GM18526 (cell line): Measurements from ENCODE around the gene PKLR.

Experiments used
- POLR2A ChIP-seq: IDR thresholded peaks from 3 replicates; pipeline ENCODE4 v1.6.1; 2011; ENCODE audit not compliant: insufficient read length; ENCODE audit errors: extremely low read depth

The PKLR gene

DNA sequence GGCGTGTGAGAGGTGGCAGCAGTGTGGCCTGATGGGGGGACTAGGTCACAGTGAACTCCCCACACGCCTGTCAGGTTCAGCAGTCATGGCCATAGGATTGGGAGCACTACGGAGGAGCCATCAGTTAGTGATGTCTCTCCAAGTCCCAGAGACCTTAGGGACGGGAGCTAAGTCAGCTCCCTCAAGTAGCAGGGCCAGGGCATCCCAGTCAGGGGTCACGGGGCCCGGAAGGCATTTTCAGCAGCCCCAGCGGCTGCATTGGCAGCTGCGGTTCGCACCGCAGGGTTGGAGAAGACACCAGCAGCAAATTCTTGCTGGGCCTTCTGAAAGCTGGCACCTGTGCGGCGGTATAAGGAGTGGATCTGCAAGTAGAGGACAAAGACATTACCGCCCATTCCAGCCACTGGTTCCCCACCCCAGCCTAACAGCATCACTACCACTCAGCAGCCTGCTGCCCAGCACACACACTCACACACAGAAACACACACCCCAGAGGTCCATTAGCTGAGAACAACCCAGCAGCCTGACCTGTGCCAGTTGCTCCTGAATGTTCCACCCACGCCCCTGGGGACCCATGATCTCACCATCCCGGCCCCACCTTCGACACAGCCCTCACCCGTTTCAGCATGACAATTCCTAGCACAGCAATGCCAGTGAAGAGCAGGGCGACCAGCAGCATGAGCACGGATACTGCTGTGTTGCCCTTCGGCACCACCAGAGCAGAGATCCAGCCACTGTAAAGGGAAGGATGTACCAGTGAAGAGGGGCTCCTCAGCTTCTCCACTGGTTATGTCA lies 45.0 kb downstream of the PKLR start:
- no peak for TF ChIP-seq POLR2A

DNA sequence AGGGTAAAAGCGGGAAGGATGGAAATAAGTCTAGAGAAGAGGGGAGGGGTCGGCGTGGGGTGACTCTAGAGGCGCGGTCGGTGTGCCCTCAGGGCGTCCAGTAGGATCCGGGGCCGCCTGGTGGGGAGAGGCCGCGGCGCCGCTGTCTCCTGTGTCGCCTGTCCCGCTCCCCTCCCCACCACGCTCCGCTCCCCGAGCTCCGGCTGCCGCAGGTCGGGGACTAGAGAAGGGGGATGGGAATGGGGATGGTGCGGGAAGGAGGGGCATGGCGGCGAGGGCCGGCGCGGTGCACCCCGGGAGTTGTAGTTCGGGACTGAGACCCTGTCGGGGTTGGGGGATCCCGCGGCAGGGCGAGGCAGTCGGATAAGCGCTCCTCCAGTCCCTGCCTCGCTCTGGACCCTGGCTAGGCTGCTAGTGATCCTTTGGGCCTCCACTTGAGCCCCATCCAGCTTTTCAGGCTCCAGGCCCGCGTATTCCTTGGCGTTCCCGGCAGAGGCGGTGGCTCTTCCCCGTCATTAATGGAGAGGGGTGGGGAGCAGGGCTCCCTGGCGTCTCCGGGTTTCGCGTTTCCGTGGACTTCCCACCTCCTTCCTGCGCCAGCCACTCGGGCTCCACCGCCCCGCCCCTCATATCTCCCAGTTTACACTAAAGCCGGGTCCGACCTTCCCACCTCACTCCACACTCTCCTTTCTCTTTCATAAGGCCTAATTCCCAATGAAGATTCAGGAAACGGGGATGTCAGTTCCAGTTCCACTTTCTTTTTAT lies 45.8 kb downstream of the PKLR start, which contains the start of gene ENTREP3:
TSS of gene ENTREP3 (minus strand) at position 241 of the 765 bp plus-strand sequence. CDS start 606 bp downstream, outside the sequence.
- peak; percentile 50 for TF ChIP-seq POLR2A

DNA sequence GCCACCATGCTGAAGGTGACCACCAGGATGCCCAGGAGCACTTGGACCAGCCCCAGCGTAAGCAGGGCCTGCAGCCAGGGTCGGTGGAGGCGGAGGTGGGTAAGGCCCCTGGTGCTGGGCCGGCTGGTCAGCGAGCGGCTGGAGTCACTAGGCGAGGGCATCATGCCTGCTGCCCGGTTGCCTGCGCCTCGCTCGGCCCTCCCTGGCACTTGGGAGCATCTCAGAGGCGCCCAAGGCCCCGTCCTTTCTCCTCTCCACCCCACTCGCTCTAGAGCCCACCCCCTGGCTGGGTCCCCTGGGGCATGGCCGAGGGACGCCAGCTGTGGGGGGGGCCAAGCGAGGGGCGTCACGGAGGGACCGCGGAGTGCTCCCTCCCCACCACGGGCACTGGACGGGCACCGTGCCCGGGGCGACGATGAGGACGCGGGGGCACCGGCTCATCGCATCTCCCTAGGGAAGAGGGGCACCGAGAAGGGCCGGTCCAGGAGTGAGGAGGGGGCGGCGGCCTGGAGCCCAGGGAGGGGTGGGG lies 46.5 kb downstream of the PKLR start:
- no peak for TF ChIP-seq POLR2A

DNA sequence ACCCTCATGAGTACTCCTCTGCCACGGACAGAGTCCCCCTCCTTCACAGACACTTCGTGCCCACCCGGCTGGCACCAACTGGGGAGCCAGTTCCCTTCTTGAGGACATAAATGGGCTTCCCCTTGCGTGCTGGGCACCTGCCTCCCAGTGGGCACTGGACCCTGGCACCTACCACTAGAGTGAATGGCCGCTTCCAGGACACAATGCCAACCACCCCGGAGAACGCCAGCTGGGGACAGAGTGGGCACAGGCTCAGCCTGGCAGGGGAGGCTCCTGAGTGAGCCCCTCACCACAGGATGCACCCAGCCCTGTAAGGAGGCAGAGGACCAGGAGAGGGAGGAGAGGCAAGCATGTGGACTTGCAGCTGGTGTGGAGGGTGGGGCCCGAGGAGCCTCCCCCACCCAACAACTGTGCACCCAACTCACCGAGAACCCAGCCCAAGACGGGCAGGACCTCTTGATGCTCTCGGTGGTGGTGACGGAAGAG lies 47.0 kb downstream of the PKLR start:
- no peak for TF ChIP-seq POLR2A

DNA sequence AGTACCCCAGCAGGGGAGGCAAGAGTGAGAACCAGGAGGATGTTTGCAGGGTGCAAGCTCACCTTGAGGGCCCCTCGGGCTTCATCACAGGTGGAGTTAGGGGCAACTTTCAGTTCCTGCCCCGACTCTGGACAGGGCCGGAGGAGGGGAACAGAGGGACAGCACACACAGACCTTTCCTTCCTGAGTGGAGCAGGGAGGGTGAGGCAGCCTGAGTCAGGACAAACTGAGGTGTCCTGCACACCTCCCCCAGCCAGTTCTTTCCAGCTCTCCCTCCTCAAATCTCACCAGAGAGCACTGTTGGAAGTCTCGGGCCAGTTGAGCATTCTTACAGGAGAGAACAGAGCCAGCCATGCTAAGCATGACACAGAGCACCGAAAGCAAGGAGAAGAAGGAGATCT lies 47.4 kb downstream of the PKLR start:
- no peak for TF ChIP-seq POLR2A

DNA sequence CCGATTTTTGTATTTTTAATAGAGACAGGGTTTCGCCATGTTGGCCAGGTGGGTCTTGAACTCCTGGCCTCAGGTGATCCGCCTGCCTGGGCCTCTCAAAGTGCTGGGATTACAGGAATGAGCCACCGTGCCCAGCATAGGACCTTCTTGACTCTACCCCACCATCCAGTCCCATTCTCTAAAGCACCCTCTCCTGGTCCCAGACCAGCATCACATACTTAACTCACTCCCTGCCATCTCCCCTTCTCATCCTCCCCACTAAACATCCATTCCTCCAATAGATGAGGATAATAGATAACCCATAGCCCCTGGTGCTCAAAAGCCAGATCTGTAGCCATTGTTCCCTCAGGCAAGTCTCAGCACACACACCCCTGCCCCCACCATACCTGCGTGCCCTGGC lies 48.0 kb downstream of the PKLR start:
- no peak for TF ChIP-seq POLR2A

DNA sequence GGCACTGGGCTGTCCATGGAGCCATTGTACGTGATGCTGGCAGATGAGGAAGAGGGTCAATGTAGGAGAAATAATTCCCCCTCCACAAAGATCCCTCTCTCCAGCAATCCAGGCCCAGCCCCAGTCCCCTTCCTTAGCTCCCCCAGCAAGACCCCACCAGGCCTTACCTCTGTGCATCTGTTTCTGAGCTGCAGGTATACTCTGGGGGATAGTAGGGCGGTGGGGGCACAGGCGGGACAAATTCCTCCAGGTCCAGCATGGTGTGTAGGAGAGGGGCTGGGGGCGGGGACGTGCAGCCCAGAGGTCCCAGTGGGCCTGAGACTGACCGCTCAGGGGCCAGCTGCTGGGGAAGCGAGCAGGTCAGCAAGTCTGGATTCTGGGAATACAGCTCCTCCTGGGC lies 49.7 kb downstream of the PKLR start:
- TF ChIP-seq POLR2A: no peak

DNA sequence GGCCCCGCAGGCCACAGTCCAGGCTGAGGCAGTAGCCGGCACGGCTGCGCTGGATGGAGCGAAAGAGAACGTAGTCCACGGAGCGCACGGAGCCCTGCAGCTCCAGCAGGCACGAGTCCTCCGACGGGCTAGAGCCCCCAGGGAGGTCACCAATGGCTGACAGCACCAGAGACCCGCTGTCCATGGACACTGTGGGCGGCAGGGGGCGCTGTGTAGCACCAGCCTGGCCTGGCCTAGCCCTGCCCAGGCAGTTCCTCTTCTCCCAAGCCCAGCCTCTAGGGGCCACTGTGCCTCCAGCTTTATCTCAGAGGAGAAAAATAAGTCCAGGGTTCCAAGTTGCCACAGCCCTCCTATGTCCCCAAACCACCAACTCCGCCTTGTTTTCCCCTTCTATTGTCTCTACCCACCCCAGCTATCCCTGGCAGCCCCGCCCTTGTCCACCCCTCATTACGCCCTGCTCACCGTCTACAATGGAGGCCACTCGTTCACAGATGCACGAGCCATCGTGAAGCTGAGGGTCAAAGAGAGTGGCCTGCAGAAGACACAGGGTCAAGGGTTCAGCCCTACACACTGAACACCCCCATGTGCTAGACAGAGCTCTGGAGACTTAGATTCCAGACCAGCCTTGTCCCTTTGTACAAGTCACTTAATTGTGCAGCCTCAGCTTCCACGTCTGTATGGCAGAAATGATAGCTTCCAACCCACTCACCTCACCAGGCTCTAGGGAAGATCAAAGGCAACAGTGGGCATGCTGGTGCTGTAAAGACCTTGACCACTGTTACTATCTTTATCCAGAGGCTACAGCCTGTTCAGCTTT lies 50.4 kb downstream of the PKLR start:
- TF ChIP-seq POLR2A: peak; percentile 32

DNA sequence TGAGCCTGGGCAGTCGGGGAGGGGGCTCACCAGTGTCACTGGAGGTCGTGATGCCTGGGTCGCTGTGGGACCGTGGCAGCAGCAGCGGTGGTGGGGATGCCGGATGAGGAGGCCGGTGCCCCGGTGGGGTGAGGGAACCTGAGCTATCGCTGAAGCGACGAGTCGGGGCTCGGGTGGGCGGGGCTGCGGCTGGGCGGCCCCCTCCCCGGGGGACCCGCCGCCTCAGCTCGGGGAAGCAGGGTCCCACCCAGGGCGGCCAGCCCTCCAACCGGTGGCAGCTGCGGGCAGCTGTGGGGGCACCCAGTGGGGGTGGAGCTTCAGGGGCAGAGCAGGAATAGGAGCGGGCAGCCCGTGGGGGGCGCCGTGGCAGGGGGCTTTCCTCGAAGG lies 51.0 kb downstream of the PKLR start:
- no peak for TF ChIP-seq POLR2A

DNA sequence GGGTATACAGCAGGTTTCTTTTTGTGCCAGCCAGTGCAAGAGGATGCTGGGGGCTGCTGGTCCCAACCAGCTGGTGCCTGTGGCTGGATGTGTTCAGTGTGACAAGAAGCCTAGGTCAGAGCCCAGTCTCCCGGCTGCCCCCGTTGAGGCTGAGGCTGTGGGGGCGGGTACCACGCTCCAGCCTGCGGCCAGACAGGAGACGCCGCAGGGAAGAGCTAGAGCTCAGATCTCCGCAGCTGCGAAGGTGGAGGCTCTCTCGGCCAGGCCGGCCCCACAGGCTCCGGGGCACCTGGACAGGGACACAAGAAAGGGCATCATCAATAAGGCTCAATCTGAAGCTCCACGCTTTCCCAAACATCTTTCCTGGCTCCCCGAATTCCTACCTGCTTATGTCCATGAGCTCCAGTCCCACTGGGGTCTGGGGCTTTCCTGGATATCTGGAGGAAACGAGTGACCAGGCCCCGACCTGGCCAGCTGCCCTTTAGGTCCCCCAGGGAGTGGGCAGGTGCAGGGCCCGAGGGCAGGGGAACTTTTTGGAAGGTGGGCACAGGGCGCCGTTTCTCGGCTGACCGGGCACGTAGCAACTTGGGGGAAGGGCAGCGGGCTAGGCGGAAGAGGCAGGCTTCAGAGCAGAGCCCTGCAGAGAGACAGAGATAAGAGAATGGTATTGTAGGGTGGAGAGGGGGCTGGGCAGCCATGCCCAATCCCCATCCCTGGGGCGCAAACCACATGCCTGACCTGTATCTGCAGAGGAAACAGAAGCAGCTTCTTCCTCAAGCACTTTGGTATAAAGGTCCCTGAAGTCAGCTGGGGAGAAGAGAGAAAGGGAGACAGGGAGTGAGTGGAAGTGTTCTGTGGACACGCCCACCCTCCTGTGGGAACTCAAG lies 53.3 kb downstream of the PKLR start:
- TF ChIP-seq POLR2A: no peak

DNA sequence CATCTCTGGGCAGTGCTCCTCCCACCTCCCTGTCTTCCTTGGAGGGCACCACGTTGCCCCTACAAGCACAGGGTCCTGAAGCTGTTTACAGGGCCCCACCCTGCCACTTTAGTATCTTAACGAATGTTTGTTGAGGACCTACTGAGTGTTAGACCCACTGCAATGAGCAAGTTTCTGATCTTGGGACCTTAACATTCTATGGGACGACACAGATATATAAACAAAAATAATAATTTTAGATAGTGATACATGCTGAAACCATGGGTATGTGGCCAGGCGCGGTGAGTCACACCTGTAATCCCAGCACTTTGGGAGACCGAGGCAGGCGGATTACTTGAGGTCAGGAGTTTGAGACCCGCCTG lies 56.1 kb downstream of the PKLR start:
- TF ChIP-seq POLR2A: no peak

DNA sequence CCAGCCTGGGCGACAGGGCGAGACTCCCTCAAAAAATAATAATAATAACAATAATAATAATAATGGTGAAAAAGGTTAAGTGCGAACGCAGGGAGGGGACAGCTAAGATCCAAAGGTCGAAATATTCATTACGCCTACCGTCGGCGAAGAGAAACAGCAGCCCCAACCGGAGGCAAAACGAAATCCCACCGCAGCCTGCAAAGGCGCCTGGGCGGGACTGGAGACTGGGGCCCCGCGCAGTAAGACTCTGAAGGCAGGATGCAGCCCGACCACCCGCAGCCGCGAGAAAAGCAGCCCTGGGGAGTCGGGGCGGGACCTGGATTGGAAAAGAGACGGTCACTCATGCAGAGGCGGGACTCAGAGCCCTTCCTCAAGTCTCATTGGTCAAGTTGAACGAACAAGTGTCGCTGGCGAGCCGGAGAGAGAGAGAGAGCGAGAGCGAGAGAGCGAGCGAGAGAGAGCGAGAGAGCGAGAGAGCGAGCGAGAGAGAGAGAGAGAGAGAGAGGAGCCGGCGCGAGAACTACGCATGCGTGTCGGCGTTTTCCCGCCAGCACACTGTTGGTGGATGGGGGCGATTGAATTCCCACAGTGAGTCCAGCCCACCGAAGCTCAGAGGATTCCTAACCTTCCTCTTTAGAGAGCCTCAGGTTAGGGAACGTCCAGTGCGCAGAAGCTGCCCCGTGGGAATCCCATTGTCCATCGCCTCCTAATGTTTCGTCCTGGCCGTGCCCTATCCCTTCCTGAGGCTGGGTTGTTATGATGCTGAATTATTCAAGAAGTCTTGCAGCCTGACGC lies 56.7 kb downstream of the PKLR start:
- peak; percentile 97 for TF ChIP-seq POLR2A

DNA sequence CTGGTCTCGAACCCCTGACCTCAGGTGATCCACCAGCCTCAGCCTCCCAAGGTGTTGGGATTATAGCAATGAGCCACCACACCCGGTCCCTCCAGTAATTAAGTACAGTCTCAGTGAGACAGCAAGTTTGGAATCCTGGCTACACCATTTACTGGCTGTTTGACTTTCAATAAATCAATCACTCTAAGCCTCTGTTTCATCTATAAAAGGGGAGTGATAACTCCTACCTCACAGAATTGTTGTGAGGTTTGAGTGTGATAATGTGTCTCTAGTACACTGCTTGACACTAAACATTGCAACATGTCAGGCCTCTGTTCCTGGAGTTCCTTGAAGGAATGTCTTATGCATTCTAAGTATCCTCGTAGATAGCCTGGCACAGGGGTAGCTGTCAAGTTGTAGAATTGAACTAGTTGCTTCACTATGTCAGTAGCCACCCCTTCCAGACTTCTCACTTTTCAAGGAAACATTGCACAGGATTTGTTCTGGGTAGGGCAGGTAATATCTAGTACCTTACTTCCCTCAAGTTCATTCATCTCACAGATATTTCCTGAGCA lies 58.4 kb downstream of the PKLR start:
- TF ChIP-seq POLR2A: no peak

DNA sequence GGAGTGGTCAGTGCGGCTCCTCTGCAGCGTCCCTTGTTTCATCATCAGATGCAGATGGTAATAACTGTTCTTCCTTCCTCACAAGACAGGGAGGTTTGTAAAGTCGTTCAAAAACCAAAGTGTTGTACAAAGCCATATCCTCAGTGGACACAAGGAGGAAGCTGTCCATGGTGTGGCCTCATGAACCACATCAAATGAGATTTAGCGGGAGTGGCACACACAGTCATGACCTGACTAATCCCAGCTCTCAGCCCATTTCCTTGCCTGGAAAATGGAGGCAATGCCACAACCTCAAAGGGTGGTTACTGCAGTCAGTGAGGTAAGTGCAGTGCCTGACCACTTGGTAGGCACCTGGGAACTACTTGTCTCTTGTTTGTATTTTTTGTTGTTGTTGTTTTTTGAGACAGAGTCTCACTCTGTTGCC lies 59.4 kb downstream of the PKLR start:
- no peak for TF ChIP-seq POLR2A
